HS-27A (cell line): ENCODE results near the gene ITPR2.

ENCODE experiments used
- DNase-seq: peaks from one replicate; pipeline ENCODE4 v3.0.0-alpha.2; 2012; ENCODE audit warnings: low read depth, missing footprints

Gene ITPR2

DNA sequence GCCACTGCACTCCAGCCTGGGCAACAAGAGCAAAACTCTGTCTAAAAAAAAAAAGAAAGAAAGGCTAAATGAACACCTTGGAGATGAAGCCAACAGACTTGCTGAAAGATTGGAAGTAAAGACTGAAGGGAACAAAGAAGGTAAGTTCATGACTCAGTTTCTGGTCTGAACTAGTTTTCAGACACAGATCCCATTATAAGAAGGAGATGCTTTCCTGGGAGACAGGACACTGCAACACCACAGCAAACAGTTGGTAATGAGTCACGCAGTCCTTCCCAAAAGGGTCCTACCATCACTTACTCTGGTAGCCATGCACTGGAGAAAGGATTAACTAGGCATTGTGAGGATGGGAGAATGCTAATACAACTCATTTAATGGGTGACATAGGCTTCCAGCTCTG lies 540.4 kb downstream of the ITPR2 start:
- no peak for DNase-seq

- no peak for DNase-seq
These were observed 542.4 kb downstream of the ITPR2 start for GRCh38 chr12:26290565-26290964.

GRCh38 chr12:26287671-26288381 lies 545.2 kb downstream of the ITPR2 start:
- DNase-seq: no peak
